GM19395 (cell line): ENCODE measurements around the gene FDXR.
"Not testable (repeated sequence)": the region's sequence is repeated elsewhere in the genome, so short reads cannot be mapped to it uniquely, and the experiment has no call there.

Experiments
- ATAC-seq: cut with Tn5 transposase; IDR thresholded peaks from one replicate; pipeline ENCODE4 v1.9.1; 2021; ENCODE audit warnings: mild to moderate bottlenecking, moderate library complexity; ENCODE audit not compliant: unreplicated experiment

The FDXR gene

GRCh38 chr17:74872313-74873036 is at the start of gene FDXR:
Gene FDXR, minus strand, starts transcription at chr17:74872994. Its CDS starts 50 bp downstream, at chr17:74872944.
- peak; percentile 64 for ATAC-seq

- no peak for ATAC-seq
Measured at GRCh38 chr17:74922172-74922571, 49.4 kb upstream of the FDXR start.

GRCh38 chr17:74921769-74922168 is 49.0 kb upstream of the FDXR start:
- ATAC-seq, result no peak

- ATAC-seq, result no peak
Measured at GRCh38 chr17:74921026-74921681, 48.4 kb upstream of the FDXR start.

GRCh38 chr17:74920642-74921025 is 47.8 kb upstream of the FDXR start:
- no peak for ATAC-seq

- ATAC-seq, result no peak
Measured at GRCh38 chr17:74920306-74920620, 47.5 kb upstream of the FDXR start.

- ATAC-seq, result no peak
Measured at GRCh38 chr17:74919440-74920305, 46.9 kb upstream of the FDXR start.

GRCh38 chr17:74918906-74919305 is 46.1 kb upstream of the FDXR start:
- no peak for ATAC-seq

GRCh38 chr17:74917430-74917829 is 44.6 kb upstream of the FDXR start:
- no peak for ATAC-seq

- no peak for ATAC-seq
Measured at GRCh38 chr17:74916851-74917199, 44.0 kb upstream of the FDXR start.

- ATAC-seq, result no peak
Measured at GRCh38 chr17:74916136-74916850, 43.5 kb upstream of the FDXR start.

- not testable (repeated sequence) for ATAC-seq
Measured at GRCh38 chr17:74911423-74911822, 38.6 kb upstream of the FDXR start.

GRCh38 chr17:74909097-74909496 is 36.3 kb upstream of the FDXR start:
- not testable (repeated sequence) for ATAC-seq

GRCh38 chr17:74907012-74907411 is 34.2 kb upstream of the FDXR start:
- no peak for ATAC-seq

GRCh38 chr17:74906214-74906793 is 33.5 kb upstream of the FDXR start:
- ATAC-seq, result not testable (repeated sequence)

- no peak for ATAC-seq
Measured at GRCh38 chr17:74904687-74905409, 32.1 kb upstream of the FDXR start.

- ATAC-seq, result no peak
Measured at GRCh38 chr17:74903671-74904070, 30.9 kb upstream of the FDXR start.

- no peak for ATAC-seq
Measured at GRCh38 chr17:74903034-74903433, 30.2 kb upstream of the FDXR start.

- no peak for ATAC-seq
Measured at GRCh38 chr17:74901353-74902135, 28.8 kb upstream of the FDXR start.
